Fibroblast of villous mesenchyme (primary cell): Measurements from ENCODE around the gene NFE2L3. TPM values are rescaled to one million over a fixed set of nuclear protein-coding genes. Genes with fewer than 3 reads are reported as not detected.
A peak's percentile ranks its signal among the peaks of the same experiment; 100 is the strongest.

ENCODE experiments used
- DNase-seq: peaks from one replicate; pipeline ENCODE4 v3.0.0-alpha.2; 2010; ENCODE audit warnings: low read depth
- H3K4me3 ChIP-seq: 2 replicates; pipeline ENCODE4 v1.5.1; 2011; ENCODE audit warnings: low read depth, mild to moderate bottlenecking, low read length
- total RNA-seq: library from RNA; depleted of rRNA; stranded (reverse); fragments of >200 nt; gene quantifications from 2 replicates; pipeline ENCODE4 v1.2.3, GENCODE V29; 2012
- TF ChIP-seq, protein P1 (sequence below): IDR thresholded peaks from 2 replicates; pipeline ENCODE4 v1.5.1; 2012; ENCODE audit warnings: low read depth, mild to moderate bottlenecking, low read length; ENCODE audit not compliant: insufficient read depth

The NFE2L3 gene
- total RNA-seq, 1 donor: 6.9 TPM

DNA sequence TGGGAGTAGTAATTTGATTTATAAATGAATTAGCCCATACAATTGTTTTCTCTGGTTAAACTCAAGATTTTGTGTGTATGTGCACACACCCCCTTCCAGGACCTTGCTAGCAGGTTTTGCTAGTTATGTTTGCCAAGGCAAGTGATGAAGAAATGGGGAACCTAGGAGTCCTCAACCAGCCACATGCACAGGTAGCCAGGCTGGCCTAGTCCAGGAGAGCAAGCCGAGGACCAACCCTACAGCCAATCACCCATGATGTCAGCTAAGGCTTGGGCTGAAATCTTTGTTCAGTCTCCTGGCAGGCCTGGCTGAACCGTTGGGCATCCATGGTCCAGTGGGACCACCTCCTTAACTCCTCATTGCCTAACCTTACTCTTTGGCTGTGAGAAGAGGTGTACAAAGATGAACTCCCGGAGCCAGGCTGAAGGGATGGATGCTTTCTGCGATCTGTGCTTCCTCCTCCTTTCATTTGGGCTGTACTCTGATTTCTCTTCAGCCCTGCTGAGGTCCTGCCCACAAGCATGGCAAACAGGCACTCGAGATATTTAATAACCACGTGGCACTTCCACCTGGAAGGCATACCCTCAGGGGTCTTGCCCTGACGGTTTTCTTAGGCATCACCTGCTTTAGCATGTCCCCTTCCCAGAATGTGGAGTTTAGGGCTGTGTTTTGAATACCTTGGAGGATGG is 26.4 kb downstream of the NFE2L3 start:
- TF ChIP-seq, protein P1, sequence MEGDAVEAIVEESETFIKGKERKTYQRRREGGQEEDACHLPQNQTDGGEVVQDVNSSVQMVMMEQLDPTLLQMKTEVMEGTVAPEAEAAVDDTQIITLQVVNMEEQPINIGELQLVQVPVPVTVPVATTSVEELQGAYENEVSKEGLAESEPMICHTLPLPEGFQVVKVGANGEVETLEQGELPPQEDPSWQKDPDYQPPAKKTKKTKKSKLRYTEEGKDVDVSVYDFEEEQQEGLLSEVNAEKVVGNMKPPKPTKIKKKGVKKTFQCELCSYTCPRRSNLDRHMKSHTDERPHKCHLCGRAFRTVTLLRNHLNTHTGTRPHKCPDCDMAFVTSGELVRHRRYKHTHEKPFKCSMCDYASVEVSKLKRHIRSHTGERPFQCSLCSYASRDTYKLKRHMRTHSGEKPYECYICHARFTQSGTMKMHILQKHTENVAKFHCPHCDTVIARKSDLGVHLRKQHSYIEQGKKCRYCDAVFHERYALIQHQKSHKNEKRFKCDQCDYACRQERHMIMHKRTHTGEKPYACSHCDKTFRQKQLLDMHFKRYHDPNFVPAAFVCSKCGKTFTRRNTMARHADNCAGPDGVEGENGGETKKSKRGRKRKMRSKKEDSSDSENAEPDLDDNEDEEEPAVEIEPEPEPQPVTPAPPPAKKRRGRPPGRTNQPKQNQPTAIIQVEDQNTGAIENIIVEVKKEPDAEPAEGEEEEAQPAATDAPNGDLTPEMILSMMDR: no peak
- no peak for DNase-seq
- no peak overlapping the region for H3K4me3 ChIP-seq

- TF ChIP-seq, protein P1: no peak
- no peak overlapping the region for H3K4me3 ChIP-seq
- DNase-seq: no peak
Observed at GRCh38 chr7:26179422-26179821, 27.4 kb downstream of the NFE2L3 start.

DNA sequence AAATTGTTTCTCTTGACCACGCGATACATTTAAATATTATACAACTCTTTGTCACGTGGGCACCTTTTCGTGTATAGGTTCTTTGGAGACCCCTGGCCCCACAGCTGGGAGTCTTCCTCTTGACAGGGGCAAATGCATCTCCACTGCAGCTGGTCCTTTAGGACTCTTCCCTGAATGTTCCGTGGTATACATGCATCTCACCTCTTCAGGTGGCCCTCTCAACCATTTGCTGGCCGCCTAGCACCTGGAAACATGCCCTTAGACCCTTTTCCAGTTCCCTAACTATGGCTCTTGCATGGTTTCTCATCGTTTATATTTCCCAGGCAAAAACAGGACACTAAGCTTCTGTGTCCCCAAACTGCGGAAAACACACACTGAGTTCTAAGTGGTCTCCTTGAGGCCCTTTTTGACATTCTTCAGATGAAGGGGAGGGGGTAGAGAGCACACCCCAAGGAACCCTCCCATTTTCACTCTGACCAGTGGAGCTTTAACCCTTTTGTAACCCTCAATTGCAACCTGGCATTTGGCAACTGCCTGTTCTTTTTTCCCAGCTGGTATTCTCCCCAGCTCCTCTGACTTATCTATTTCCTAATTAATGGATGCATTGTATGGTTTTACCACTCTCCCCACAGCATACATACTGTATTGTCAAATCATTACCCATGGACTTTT is 28.0 kb downstream of the NFE2L3 start:
- TF ChIP-seq, protein P1: no peak
- DNase-seq: no peak
- H3K4me3 ChIP-seq: no peak overlapping the region

DNA sequence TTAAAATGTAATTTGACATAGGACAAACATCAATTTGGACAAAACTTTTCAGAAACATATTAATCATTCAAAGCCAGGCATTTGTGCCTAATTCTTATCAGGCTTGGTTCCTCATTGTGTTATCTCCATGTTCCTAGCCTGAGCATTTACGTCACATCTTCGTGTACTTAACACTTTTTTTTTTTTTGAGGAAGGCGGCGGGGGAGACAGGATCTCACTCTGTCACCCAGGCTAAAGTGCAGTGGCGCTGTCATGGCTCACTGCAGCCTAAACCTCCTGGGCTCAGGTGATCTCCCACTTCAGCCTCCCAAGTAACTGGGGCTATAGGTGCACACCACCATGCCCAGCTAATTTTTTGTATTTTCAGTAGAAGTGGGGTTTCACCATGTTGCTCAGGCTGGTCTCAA is 28.8 kb downstream of the NFE2L3 start:
- no peak overlapping the region for H3K4me3 ChIP-seq
- TF ChIP-seq, protein P1: no peak
- peak; percentile 47 for DNase-seq

- no peak for DNase-seq
- TF ChIP-seq, protein P1: no peak
- no peak overlapping the region for H3K4me3 ChIP-seq
Observed at GRCh38 chr7:26181474-26182227, 29.7 kb downstream of the NFE2L3 start.

DNA sequence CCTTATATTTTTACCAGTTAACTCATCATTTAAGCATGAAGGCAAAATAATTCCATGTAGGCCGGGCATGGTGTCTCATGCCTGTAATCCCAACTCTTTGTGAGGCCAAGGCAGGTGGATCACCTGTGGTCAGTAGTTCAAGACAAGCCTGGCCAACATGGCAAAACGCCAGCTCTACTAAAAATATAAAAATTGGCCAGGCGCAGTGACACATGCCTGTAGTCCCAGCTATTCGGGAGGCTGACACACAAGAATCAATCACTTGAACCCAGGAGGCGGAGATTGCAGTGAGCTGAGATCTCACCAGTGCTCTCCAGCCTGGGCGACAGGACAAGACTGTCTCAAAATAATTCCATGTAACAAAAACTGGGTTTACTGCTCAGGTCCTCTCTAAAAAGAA is 30.3 kb downstream of the NFE2L3 start:
- TF ChIP-seq, protein P1: no peak
- no peak overlapping the region for H3K4me3 ChIP-seq
- no peak for DNase-seq
